Stimulated activated CD4-positive, alpha-beta T cell treated with anti-CD3 and anti-CD28 coated beads, Interleukin-2, amount 100 ng/mL, for 24 hours (primary cell): ENCODE data around the gene DHRS7C.

Experiments used
- DNase-seq, 2 donors: peaks; one replicate each; pipeline ENCODE4 v3.0.0-alpha.2; 2020

Gene DHRS7C

GRCh38 chr17:9790889-9791876 lies at the start of gene DHRS7C:
Gene DHRS7C (minus strand): TSS chr17:9791592. CDS start chr17:9791284, 308 bp downstream.
- DNase-seq = no peak

- no peak for DNase-seq
Measured at GRCh38 chr17:9839433-9839832, 48.0 kb upstream of the DHRS7C start.

- DNase-seq = no peak
Measured at GRCh38 chr17:9837551-9838471, 46.4 kb upstream of the DHRS7C start.

- no peak for DNase-seq
Measured at GRCh38 chr17:9833922-9834321, 42.5 kb upstream of the DHRS7C start.

- no peak for DNase-seq
Measured at GRCh38 chr17:9830711-9831110, 39.3 kb upstream of the DHRS7C start.

GRCh38 chr17:9829343-9829742 lies 38.0 kb upstream of the DHRS7C start:
- DNase-seq = no peak

- DNase-seq = no peak
Measured at GRCh38 chr17:9828296-9829295, 37.2 kb upstream of the DHRS7C start.

- DNase-seq = no peak
Measured at GRCh38 chr17:9825641-9826150, 34.3 kb upstream of the DHRS7C start, which contains the start of gene GLP2R. Gene GLP2R (plus strand): TSS chr17:9825924. CDS start chr17:9826064, 140 bp downstream.

- DNase-seq = no peak
Measured at GRCh38 chr17:9824797-9825338, 33.5 kb upstream of the DHRS7C start.

- no peak for DNase-seq
Measured at GRCh38 chr17:9824094-9824493, 32.7 kb upstream of the DHRS7C start.

- no peak for DNase-seq
Measured at GRCh38 chr17:9821921-9822320, 30.5 kb upstream of the DHRS7C start, which contains the start of gene GSG1L2. Gene GSG1L2 (minus strand): TSS chr17:9822079. CDS start chr17:9822071, 8 bp downstream.

- DNase-seq = no peak
Measured at GRCh38 chr17:9820448-9820847, 29.1 kb upstream of the DHRS7C start.

- DNase-seq = no peak
Measured at GRCh38 chr17:9818760-9819159, 27.4 kb upstream of the DHRS7C start.

GRCh38 chr17:9817086-9817485 lies 25.7 kb upstream of the DHRS7C start:
- DNase-seq = no peak

- DNase-seq = no peak
Measured at GRCh38 chr17:9816472-9816871, 25.1 kb upstream of the DHRS7C start.

- DNase-seq = no peak
Measured at GRCh38 chr17:9814337-9814945, 23.0 kb upstream of the DHRS7C start.

- no peak for DNase-seq
Measured at GRCh38 chr17:9813166-9813565, 21.8 kb upstream of the DHRS7C start.

- DNase-seq = no peak
Measured at GRCh38 chr17:9811537-9811936, 20.1 kb upstream of the DHRS7C start.

- no peak for DNase-seq
Measured at GRCh38 chr17:9811086-9811485, 19.7 kb upstream of the DHRS7C start.

- no peak for DNase-seq
Measured at GRCh38 chr17:9810100-9810949, 18.9 kb upstream of the DHRS7C start.
